HCT116 (cell line): ENCODE measurements around the gene TCF7L1.

Experiments
- CBX3 ChIP-seq: IDR thresholded peaks from 2 replicates; pipeline ENCODE4 v1.6.1; 2012; ENCODE audit warnings: low read depth
- EZH2 ChIP-seq: fragments of 200-600 bp; sonication (generic); IDR thresholded peaks from 2 replicates; pipeline ENCODE4 v1.6.1; 2017; ENCODE audit warnings: antibody characterized with exemption, mixed run types
- JUND ChIP-seq: IDR thresholded peaks from 2 replicates; pipeline ENCODE4 v1.6.1; 2012
- POLR2A ChIP-seq: IDR thresholded peaks from 2 replicates; pipeline ENCODE4 v1.7.0; 2011; ENCODE audit warnings: borderline replicate concordance; ENCODE audit not compliant: insufficient read depth, insufficient read length; ENCODE audit errors: extremely low read depth
- POLR2AphosphoS5 ChIP-seq: IDR thresholded peaks from 2 replicates; pipeline ENCODE4 v1.6.1; 2011; ENCODE audit warnings: mild to moderate bottlenecking, low read depth, low read length, moderate library complexity
- RAD21 ChIP-seq: IDR thresholded peaks from 2 replicates; pipeline ENCODE4 v1.6.1; 2012; ENCODE audit warnings: low read depth, mild to moderate bottlenecking
- SIN3A ChIP-seq: IDR thresholded peaks from 2 replicates; pipeline ENCODE4 v1.6.1; 2012; ENCODE audit warnings: low read depth
- SP1 ChIP-seq: IDR thresholded peaks from 2 replicates; pipeline ENCODE4 v1.6.1; 2012; ENCODE audit warnings: low read depth
- YY1 ChIP-seq: IDR thresholded peaks from 2 replicates; pipeline ENCODE4 v1.6.1; 2011; ENCODE audit warnings: low read length, low read depth, moderate library complexity, mild to moderate bottlenecking; ENCODE audit not compliant: insufficient replicate concordance; ENCODE audit errors: extremely low read depth
- ZFX ChIP-seq: fragments of 450-650 bp; IDR thresholded peaks from 2 replicates; pipeline ENCODE4 v1.6.1; 2017
- TF ChIP-seq, protein P1 (sequence below), 3 experiments: fragments of 200-600 bp in 1 of 3; sonication (generic) in 1 of 3; IDR thresholded peaks in 2 of 3; conservative IDR thresholded peaks in 1 of 3; 2 replicates each; pipeline ENCODE4 v1.5.1; 2012 to 2017; ENCODE audit warnings: low read depth in 2 of 3, low read length in 2 of 3, antibody characterized with exemption in 1 of 3, borderline replicate concordance in 1 of 3, control low read depth in 1 of 3, mild to moderate bottlenecking in 1 of 3, mixed read lengths in 1 of 3, mixed run types in 1 of 3, moderate library complexity in 1 of 3; ENCODE audit not compliant: insufficient read depth in 1 of 3
- TF ChIP-seq, protein P2 (sequence below): IDR thresholded peaks from 2 replicates; pipeline ENCODE4 v1.6.1; 2012; ENCODE audit warnings: low read depth
- TF ChIP-seq, protein P3 (sequence below): IDR thresholded peaks from 2 replicates; pipeline ENCODE4 v1.6.1; 2012

DNA sequence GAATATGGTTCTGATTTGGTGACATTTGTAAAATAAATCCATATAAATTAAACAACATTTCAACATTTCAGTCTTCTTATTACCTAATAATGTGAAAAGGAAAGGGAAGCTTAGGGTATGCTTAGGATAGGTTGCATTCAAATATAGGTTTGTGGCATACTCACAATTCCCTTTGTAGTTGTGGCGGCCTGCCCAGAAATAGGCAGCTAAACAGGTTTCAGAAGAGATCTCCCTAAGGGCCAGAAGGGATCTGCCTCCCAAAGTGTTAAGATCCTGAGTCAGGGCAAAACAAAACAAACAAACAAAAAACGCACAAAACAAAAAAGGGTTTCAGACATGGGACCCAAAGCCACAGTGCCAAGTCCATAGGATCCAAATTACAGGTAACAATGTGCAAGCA, 41.4 kb upstream of the TCF7L1 start:
- TF ChIP-seq EZH2 (no peak), YY1 (no peak), ZFX (no peak), SP1 (no peak), RAD21 (no peak), JUND (no peak), CBX3 (no peak), POLR2AphosphoS5 (no peak), POLR2A (no peak), SIN3A (no peak)
- TF ChIP-seq, protein P1, sequence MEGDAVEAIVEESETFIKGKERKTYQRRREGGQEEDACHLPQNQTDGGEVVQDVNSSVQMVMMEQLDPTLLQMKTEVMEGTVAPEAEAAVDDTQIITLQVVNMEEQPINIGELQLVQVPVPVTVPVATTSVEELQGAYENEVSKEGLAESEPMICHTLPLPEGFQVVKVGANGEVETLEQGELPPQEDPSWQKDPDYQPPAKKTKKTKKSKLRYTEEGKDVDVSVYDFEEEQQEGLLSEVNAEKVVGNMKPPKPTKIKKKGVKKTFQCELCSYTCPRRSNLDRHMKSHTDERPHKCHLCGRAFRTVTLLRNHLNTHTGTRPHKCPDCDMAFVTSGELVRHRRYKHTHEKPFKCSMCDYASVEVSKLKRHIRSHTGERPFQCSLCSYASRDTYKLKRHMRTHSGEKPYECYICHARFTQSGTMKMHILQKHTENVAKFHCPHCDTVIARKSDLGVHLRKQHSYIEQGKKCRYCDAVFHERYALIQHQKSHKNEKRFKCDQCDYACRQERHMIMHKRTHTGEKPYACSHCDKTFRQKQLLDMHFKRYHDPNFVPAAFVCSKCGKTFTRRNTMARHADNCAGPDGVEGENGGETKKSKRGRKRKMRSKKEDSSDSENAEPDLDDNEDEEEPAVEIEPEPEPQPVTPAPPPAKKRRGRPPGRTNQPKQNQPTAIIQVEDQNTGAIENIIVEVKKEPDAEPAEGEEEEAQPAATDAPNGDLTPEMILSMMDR (IDR thresholded peaks at IDR 0.05 in 2 of 3, conservative IDR thresholded peaks at IDR 0.05 in 1 of 3; ENCODE audit: borderline replicate concordance in 1 of 3, insufficient read depth in 1 of 3, low read depth in 2 of 3, low read length in 2 of 3) = no peak
- TF ChIP-seq, protein P2, sequence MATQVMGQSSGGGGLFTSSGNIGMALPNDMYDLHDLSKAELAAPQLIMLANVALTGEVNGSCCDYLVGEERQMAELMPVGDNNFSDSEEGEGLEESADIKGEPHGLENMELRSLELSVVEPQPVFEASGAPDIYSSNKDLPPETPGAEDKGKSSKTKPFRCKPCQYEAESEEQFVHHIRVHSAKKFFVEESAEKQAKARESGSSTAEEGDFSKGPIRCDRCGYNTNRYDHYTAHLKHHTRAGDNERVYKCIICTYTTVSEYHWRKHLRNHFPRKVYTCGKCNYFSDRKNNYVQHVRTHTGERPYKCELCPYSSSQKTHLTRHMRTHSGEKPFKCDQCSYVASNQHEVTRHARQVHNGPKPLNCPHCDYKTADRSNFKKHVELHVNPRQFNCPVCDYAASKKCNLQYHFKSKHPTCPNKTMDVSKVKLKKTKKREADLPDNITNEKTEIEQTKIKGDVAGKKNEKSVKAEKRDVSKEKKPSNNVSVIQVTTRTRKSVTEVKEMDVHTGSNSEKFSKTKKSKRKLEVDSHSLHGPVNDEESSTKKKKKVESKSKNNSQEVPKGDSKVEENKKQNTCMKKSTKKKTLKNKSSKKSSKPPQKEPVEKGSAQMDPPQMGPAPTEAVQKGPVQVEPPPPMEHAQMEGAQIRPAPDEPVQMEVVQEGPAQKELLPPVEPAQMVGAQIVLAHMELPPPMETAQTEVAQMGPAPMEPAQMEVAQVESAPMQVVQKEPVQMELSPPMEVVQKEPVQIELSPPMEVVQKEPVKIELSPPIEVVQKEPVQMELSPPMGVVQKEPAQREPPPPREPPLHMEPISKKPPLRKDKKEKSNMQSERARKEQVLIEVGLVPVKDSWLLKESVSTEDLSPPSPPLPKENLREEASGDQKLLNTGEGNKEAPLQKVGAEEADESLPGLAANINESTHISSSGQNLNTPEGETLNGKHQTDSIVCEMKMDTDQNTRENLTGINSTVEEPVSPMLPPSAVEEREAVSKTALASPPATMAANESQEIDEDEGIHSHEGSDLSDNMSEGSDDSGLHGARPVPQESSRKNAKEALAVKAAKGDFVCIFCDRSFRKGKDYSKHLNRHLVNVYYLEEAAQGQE = no peak
- TF ChIP-seq, protein P3, sequence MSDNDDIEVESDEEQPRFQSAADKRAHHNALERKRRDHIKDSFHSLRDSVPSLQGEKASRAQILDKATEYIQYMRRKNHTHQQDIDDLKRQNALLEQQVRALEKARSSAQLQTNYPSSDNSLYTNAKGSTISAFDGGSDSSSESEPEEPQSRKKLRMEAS = no peak
